ENCODE data around the gene ZNF385D.

The ZNF385D gene, protein sequence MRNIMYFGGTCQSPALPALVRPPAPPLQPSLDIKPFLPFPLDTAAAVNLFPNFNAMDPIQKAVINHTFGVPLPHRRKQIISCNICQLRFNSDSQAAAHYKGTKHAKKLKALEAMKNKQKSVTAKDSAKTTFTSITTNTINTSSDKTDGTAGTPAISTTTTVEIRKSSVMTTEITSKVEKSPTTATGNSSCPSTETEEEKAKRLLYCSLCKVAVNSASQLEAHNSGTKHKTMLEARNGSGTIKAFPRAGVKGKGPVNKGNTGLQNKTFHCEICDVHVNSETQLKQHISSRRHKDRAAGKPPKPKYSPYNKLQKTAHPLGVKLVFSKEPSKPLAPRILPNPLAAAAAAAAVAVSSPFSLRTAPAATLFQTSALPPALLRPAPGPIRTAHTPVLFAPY

DNA sequence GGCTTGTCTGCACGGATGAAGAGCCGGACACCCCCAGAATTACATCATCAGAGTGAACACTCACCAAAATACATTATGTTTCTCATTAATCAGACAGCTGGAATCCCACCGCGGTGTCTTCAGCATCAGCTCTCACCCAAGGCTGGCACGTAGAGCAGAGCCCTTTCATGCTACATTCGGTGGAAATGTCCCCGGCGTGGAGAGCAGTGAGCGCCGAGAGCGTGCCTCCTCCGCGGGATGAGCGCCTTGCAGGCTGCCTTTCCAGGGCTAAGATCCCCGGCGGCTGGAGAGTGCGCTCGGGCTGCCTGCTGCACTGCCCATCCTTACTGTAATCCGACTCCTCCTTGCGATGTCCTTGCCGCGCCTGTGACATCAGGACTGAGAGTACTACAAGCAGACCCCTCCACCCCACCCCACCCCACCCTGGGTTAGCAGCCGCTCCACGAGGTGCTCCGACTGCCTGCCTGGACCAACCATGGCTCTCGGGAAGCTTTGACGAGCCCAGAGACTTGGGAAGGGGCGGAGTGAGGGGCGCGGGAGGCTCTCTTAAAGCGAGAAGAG, at the start of gene ZNF385D:
ZNF385D (minus strand) TSS at position 380 of the 561 bp plus-strand sequence; CDS start at position 86, 294 bp downstream.
- Mint-ChIP-seq H3K4me1 (no peaks in the 10 kb centered on the region), H3K36me3 (ENCODE audit: insufficient read depth) (peaks cover 1% of the 10 kb centered on the region), H3K9me3 (peaks cover 18% of the 10 kb centered on the region), H3K4me3 (no peak within 1 kb of the TSS), H3K27ac (ENCODE audit: low read depth) (no peak within 1 kb of the TSS), H3K27me3 (no peaks in the 10 kb centered on the region)
- ATAC-seq (replicated peaks; ENCODE audit: extremely low read depth, poor library complexity, severe bottlenecking) (no peak), DNase-seq (ENCODE audit: low spot score in 2 of 2) (no peak)

DNA sequence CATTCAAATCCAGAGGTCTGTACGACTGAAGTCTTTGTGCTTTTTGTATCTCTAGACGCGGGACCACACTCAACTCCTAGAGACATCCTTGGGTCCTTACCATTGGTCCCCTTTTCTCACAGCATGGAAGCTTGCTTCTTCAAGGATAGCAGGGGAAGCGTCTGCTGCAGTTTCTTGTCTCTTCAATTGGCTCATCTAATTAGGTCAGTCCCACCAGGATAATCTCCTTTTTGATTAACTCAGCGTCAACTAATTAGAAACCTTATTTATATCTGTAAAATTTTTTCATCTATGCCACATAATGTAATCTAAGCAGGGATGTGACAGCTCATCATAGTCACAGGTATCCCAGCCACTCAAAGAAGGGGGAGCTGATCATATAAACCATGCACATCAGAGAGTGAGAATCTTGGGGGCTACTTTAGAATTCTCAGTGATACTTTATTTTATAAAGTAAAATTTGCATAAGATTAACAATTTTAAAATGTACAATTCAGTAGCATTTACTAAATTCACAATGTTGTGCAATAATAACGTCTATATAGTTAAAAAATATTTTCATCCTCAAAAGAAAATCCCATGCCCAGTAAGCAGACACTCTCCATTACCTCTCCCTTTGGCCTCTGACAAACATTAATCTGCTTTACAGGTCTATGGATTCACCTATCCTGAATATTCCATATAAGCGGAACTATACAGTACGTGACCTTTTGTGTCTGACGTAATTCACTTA, 47.5 kb upstream of the ZNF385D start:
- Mint-ChIP-seq H3K9me3 (peaks cover 39% of the 10 kb centered on the region), H3K4me1 (no peaks in the 10 kb centered on the region), H3K36me3 (ENCODE audit: insufficient read depth) (no peaks in the 10 kb centered on the region), H3K4me3 (no peak overlapping the region), H3K27me3 (no peaks in the 10 kb centered on the region), H3K27ac (ENCODE audit: low read depth) (no peak overlapping the region)
- DNase-seq (ENCODE audit: low spot score in 2 of 2) (no peak), ATAC-seq (replicated peaks; ENCODE audit: extremely low read depth, poor library complexity, severe bottlenecking) (no peak)

- no peaks in the 10 kb centered on the region for H3K36me3 Mint-ChIP-seq (ENCODE audit: insufficient read depth)
- no peaks in the 10 kb centered on the region for H3K4me1 Mint-ChIP-seq
- no peak overlapping the region for H3K27ac Mint-ChIP-seq (ENCODE audit: low read depth)
- ATAC-seq (replicated peaks; ENCODE audit: extremely low read depth, poor library complexity, severe bottlenecking) (no peak), DNase-seq (ENCODE audit: low spot score in 2 of 2) (no peak)
- H3K27me3 Mint-ChIP-seq = no peaks in the 10 kb centered on the region
- H3K9me3 Mint-ChIP-seq = peaks cover 33% of the 10 kb centered on the region
- H3K4me3 Mint-ChIP-seq = no peak overlapping the region
Observed at GRCh38 chr3:21795921-21796320, 44.9 kb upstream of the ZNF385D start.

- Mint-ChIP-seq H3K4me1 (no peaks in the 10 kb centered on the region), H3K36me3 (ENCODE audit: insufficient read depth) (no peaks in the 10 kb centered on the region), H3K4me3 (no peak overlapping the region), H3K27ac (ENCODE audit: low read depth) (no peak overlapping the region), H3K27me3 (no peaks in the 10 kb centered on the region), H3K9me3 (peaks cover 33% of the 10 kb centered on the region)
- no peak for DNase-seq (ENCODE audit: low spot score in 2 of 2)
- no peak for ATAC-seq (replicated peaks; ENCODE audit: extremely low read depth, poor library complexity, severe bottlenecking)
Observed at GRCh38 chr3:21795152-21795837, 44.3 kb upstream of the ZNF385D start.

- Mint-ChIP-seq H3K27me3 (no peaks in the 10 kb centered on the region), H3K27ac (ENCODE audit: low read depth) (no peak overlapping the region), H3K9me3 (peaks cover 30% of the 10 kb centered on the region), H3K36me3 (ENCODE audit: insufficient read depth) (no peaks in the 10 kb centered on the region), H3K4me1 (no peaks in the 10 kb centered on the region), H3K4me3 (no peak overlapping the region)
- DNase-seq (ENCODE audit: low spot score in 2 of 2) (no peak), ATAC-seq (replicated peaks; ENCODE audit: extremely low read depth, poor library complexity, severe bottlenecking) (no peak)
Observed at GRCh38 chr3:21794291-21794690, 43.3 kb upstream of the ZNF385D start.

DNA sequence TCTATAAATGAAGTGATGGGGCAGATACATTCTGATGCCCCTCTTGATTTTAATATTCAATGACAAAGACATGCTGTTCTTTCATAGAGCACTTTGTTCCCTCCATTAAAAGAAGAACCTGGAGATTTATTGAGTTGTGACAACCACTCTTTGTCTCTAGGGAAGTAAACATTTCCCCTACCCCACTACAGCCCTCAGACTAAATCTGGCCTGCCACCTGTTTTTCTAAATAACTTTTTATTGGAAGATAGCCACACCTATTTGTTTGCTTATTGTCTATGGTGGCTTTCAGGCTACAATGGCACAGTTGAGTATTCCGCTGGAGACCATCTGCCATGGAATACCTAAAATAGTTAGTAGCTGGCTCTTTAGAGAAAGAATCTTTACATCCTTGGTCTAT, 41.2 kb upstream of the ZNF385D start:
- Mint-ChIP-seq H3K4me1 (no peaks in the 10 kb centered on the region), H3K27me3 (no peaks in the 10 kb centered on the region), H3K36me3 (ENCODE audit: insufficient read depth) (no peaks in the 10 kb centered on the region), H3K27ac (ENCODE audit: low read depth) (no peak overlapping the region), H3K4me3 (no peak overlapping the region), H3K9me3 (peaks cover 15% of the 10 kb centered on the region)
- ATAC-seq (replicated peaks; ENCODE audit: extremely low read depth, poor library complexity, severe bottlenecking) (no peak), DNase-seq (ENCODE audit: low spot score in 2 of 2) (no peak)

DNA sequence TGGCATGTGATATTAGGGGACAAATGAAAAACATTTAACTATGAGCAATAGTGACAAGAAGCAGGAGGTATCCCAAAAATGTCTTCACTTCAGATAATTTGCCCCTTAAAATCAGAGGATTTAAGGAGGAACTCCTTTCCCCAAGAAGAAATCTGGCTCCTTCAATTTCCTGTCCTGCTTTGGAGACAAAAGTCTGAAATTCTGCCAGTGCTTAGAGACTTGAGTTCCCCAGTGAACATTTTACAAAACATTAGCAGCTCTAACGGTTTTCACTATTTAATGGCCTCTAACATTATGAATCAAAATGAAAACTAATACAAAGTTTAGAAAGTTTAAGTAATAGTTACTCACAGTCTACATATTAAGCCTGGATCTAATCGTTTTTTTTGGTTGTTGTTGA, 40.3 kb upstream of the ZNF385D start:
- H3K4me3 Mint-ChIP-seq = no peak overlapping the region

DNA sequence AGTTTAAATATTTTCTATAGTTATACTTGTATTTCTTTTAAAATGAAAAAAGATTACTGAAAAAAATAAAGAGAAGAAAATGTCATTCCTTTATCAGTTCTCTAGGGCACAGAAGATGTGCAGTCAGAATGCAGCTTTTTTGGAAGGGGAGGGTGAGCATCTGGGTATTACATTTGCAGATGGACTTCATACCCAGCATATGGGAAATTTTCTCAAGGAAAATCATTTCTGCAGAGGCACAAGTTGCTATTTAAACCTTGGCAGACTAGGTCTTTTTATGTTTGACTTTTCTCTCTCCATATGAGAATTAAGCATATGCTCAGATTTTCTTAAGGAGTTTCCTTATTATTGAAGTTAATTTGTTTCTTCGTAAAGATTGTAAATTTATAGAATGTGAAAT, 39.5 kb upstream of the ZNF385D start:
- DNase-seq (ENCODE audit: low spot score in 2 of 2) (no peak), ATAC-seq (replicated peaks; ENCODE audit: extremely low read depth, poor library complexity, severe bottlenecking) (no peak)
- Mint-ChIP-seq H3K9me3 (peaks cover 22% of the 10 kb centered on the region), H3K36me3 (ENCODE audit: insufficient read depth) (no peaks in the 10 kb centered on the region), H3K27ac (ENCODE audit: low read depth) (no peak overlapping the region), H3K4me3 (no peak overlapping the region), H3K27me3 (no peaks in the 10 kb centered on the region), H3K4me1 (no peaks in the 10 kb centered on the region)

More for the DNA sequence above, 40.3 kb upstream of the ZNF385D start:
- no peak overlapping the region for H3K27ac Mint-ChIP-seq (ENCODE audit: low read depth)
- ATAC-seq (replicated peaks; ENCODE audit: extremely low read depth, poor library complexity, severe bottlenecking) = no peak
- H3K27me3 Mint-ChIP-seq = no peaks in the 10 kb centered on the region
- H3K9me3 Mint-ChIP-seq = peaks cover 22% of the 10 kb centered on the region
- no peaks in the 10 kb centered on the region for H3K4me1 Mint-ChIP-seq
- no peaks in the 10 kb centered on the region for H3K36me3 Mint-ChIP-seq (ENCODE audit: insufficient read depth)
- no peak for DNase-seq (ENCODE audit: low spot score in 2 of 2)

DNA sequence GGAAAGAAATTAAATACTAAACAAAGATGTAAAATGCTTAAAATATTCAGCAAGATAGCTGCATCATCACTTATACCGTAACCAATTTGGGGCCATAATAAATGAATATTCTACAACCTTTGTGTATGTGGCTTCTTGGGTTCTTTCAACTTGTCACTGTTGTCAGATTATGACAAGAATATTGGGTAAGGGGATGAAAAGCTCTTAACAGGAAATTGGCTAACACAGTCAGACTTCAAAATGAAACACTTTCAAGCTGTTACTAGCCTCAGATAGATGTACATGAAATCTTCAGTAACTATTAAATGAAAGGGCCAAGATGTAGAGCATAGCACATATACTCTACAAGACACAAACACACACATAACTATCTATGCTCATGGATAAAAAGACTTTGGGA, 38.7 kb upstream of the ZNF385D start:
- Mint-ChIP-seq H3K27ac (ENCODE audit: low read depth) (no peak overlapping the region), H3K4me1 (no peaks in the 10 kb centered on the region), H3K36me3 (ENCODE audit: insufficient read depth) (no peaks in the 10 kb centered on the region), H3K4me3 (no peak overlapping the region), H3K27me3 (no peaks in the 10 kb centered on the region), H3K9me3 (peaks cover 22% of the 10 kb centered on the region)
- no peak for DNase-seq (ENCODE audit: low spot score in 2 of 2)
- ATAC-seq (replicated peaks; ENCODE audit: extremely low read depth, poor library complexity, severe bottlenecking) = no peak

GRCh38 chr3:21786438-21786797, 35.4 kb upstream of the ZNF385D start:
- Mint-ChIP-seq H3K4me3 (no peak overlapping the region), H3K4me1 (no peaks in the 10 kb centered on the region), H3K27ac (ENCODE audit: low read depth) (no peak overlapping the region), H3K27me3 (no peaks in the 10 kb centered on the region), H3K9me3 (peaks cover 13% of the 10 kb centered on the region), H3K36me3 (ENCODE audit: insufficient read depth) (no peaks in the 10 kb centered on the region)
- DNase-seq (ENCODE audit: low spot score in 2 of 2) (no peak), ATAC-seq (replicated peaks; ENCODE audit: extremely low read depth, poor library complexity, severe bottlenecking) (no peak)

DNA sequence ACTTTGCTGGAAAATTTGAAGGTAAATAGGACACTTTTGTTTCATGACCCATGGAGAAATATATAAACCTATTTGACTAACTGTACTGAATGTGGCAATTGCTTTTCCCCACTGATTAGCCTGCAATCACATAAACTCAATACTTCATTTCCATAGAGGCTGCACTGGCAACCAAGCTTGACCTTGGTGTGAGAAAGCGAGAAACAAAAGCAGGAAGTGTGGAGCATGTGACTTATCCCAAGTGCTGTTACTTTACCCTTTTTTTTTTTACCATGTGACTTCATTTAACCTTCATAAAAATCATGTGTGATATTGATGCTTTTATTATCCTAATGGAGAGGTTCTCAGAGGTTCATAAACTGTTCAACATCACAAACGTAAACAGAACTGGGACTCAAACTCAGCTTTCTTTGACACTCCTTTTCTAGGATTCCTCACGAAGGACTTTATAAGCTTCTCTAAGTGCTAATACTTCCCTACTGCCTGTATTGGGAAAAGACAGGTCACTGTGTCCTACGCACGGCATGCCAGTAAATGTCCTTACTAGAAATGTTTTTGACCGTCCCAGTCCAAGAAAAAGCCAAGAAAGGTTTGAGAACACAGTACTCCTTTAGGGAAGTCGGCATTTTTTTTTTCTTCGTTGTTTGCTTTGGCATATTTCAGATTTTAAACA, 34.9 kb upstream of the ZNF385D start:
- no peak overlapping the region for H3K4me3 Mint-ChIP-seq
- H3K27me3 Mint-ChIP-seq = no peaks in the 10 kb centered on the region
- no peak overlapping the region for H3K27ac Mint-ChIP-seq (ENCODE audit: low read depth)
- no peak for DNase-seq (ENCODE audit: low spot score in 2 of 2)
- ATAC-seq (replicated peaks; ENCODE audit: extremely low read depth, poor library complexity, severe bottlenecking) = no peak
- H3K36me3 Mint-ChIP-seq (ENCODE audit: insufficient read depth) = no peaks in the 10 kb centered on the region
- peaks cover 13% of the 10 kb centered on the region for H3K9me3 Mint-ChIP-seq
- H3K4me1 Mint-ChIP-seq = no peaks in the 10 kb centered on the region

DNA sequence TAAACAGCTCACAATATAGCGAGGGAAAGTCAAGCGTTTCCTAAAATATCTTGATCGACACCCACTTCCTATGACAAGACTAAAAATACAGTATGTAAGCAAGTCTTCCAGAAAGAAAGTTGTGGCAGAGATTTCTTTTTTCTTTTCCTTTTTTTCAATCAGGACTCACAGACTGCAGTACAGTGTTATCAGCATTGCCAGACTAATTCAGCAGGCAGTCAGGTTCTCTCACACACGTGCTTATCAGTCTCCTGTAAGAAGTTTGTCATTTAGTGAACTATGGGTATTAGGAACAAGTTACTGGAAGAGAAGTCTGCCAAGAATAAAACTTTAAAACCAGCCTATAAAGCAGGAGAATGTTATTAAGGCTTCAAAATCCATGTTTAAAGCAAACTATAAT, 32.8 kb upstream of the ZNF385D start:
- DNase-seq (ENCODE audit: low spot score in 2 of 2) = no peak
- no peaks in the 10 kb centered on the region for H3K4me1 Mint-ChIP-seq
- no peak for ATAC-seq (replicated peaks; ENCODE audit: extremely low read depth, poor library complexity, severe bottlenecking)
- no peaks in the 10 kb centered on the region for H3K36me3 Mint-ChIP-seq (ENCODE audit: insufficient read depth)
- no peak overlapping the region for H3K27ac Mint-ChIP-seq (ENCODE audit: low read depth)
- no peak overlapping the region for H3K4me3 Mint-ChIP-seq
- peaks cover 20% of the 10 kb centered on the region for H3K9me3 Mint-ChIP-seq
- H3K27me3 Mint-ChIP-seq = no peaks in the 10 kb centered on the region

Data from central memory CD8-positive, alpha-beta T cell (primary cell).